ENCODE measurements around the gene SLC41A2.

Gene SLC41A2

DNA sequence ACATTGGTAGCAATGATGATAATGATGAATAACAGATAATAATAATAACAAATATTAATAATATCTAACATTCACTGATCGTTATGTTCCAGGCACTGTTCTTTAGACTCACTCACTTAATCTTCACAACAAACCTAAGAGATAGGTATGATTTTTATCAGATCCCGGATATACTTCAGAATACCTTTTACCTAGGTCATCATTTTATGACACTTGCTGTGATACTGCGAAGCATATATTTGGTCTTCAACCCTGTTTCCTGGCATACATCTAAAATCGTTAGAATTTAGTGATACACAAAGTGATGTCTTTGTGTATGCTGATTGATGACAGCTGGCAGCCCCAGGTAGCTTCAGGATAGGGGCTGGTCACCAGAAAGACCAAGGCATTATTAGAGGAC lies 46.1 kb downstream of the SLC41A2 start (continued):
- no peak for TF ChIP-seq ISL1 (CRISPR knock-in tag; IDR thresholded peaks at IDR 0.05)

DNA sequence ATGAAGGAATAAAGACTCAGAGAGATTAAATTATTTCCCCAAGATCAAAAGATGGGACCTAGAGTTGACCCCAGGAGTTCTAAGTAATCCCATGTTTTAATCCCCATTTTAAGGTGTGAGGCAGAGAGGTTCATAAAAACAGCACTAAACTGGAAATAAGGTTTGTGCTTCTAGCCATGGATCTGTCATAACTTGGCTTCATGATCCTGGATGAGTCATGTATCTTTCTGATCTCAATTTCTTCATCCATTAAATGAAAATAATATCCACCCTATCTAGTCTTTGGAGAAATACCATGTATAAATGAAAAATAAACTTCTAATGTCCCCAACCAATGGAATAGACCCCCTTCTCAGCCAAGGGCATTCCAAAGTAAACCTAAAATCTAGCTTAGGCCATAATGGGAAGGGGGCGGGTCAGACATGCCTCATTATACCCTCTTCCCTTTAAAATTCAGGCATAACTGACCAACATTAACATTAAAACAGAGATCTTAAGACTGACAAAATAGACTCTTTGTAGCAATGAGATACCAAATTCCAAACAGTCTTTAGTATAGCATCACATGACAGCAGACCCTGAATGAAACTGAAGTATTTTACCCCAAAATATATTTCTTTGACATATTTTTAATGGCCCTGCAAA lies 47.8 kb downstream of the SLC41A2 start:
- TF ChIP-seq, protein P1, sequence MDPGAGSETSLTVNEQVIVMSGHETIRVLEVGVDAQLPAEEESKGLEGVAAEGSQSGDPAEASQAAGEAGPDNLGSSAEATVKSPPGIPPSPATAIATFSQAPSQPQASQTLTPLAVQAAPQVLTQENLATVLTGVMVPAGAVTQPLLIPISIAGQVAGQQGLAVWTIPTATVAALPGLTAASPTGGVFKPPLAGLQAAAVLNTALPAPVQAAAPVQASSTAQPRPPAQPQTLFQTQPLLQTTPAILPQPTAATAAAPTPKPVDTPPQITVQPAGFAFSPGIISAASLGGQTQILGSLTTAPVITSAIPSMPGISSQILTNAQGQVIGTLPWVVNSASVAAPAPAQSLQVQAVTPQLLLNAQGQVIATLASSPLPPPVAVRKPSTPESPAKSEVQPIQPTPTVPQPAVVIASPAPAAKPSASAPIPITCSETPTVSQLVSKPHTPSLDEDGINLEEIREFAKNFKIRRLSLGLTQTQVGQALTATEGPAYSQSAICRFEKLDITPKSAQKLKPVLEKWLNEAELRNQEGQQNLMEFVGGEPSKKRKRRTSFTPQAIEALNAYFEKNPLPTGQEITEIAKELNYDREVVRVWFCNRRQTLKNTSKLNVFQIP (CRISPR knock-in tag; IDR thresholded peaks at IDR 0.05; ENCODE audit: borderline replicate concordance, low read depth), result no peak
- TF ChIP-seq GLIS3 (CRISPR knock-in tag; IDR thresholded peaks at IDR 0.05) (no peak), ZFP3 (CRISPR knock-in tag; IDR thresholded peaks at IDR 0.05) (no peak), BACH2 (CRISPR knock-in tag; IDR thresholded peaks at IDR 0.05; ENCODE audit: borderline replicate concordance) (no peak), SNAI2 (CRISPR knock-in tag; IDR thresholded peaks at IDR 0.05) (no peak), ISL1 (CRISPR knock-in tag; IDR thresholded peaks at IDR 0.05) (no peak), TCF4 (CRISPR knock-in tag; IDR thresholded peaks at IDR 0.05; ENCODE audit: borderline replicate concordance) (no peak), ZNF565 (CRISPR knock-in tag; conservative IDR thresholded peaks at IDR 0.05; ENCODE audit: low read depth) (no peak), RARB (CRISPR knock-in tag; IDR thresholded peaks at IDR 0.05) (no peak), CSDC2 (CRISPR knock-in tag; IDR thresholded peaks at IDR 0.05) (no peak), OSR1 (CRISPR knock-in tag; IDR thresholded peaks at IDR 0.05) (no peak)
- TF ChIP-seq, protein P2, sequence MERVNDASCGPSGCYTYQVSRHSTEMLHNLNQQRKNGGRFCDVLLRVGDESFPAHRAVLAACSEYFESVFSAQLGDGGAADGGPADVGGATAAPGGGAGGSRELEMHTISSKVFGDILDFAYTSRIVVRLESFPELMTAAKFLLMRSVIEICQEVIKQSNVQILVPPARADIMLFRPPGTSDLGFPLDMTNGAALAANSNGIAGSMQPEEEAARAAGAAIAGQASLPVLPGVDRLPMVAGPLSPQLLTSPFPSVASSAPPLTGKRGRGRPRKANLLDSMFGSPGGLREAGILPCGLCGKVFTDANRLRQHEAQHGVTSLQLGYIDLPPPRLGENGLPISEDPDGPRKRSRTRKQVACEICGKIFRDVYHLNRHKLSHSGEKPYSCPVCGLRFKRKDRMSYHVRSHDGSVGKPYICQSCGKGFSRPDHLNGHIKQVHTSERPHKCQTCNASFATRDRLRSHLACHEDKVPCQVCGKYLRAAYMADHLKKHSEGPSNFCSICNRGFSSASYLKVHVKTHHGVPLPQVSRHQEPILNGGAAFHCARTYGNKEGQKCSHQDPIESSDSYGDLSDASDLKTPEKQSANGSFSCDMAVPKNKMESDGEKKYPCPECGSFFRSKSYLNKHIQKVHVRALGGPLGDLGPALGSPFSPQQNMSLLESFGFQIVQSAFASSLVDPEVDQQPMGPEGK (CRISPR knock-in tag; IDR thresholded peaks at IDR 0.05; ENCODE audit: borderline replicate concordance), result no peak
- TF ChIP-seq, protein P3, sequence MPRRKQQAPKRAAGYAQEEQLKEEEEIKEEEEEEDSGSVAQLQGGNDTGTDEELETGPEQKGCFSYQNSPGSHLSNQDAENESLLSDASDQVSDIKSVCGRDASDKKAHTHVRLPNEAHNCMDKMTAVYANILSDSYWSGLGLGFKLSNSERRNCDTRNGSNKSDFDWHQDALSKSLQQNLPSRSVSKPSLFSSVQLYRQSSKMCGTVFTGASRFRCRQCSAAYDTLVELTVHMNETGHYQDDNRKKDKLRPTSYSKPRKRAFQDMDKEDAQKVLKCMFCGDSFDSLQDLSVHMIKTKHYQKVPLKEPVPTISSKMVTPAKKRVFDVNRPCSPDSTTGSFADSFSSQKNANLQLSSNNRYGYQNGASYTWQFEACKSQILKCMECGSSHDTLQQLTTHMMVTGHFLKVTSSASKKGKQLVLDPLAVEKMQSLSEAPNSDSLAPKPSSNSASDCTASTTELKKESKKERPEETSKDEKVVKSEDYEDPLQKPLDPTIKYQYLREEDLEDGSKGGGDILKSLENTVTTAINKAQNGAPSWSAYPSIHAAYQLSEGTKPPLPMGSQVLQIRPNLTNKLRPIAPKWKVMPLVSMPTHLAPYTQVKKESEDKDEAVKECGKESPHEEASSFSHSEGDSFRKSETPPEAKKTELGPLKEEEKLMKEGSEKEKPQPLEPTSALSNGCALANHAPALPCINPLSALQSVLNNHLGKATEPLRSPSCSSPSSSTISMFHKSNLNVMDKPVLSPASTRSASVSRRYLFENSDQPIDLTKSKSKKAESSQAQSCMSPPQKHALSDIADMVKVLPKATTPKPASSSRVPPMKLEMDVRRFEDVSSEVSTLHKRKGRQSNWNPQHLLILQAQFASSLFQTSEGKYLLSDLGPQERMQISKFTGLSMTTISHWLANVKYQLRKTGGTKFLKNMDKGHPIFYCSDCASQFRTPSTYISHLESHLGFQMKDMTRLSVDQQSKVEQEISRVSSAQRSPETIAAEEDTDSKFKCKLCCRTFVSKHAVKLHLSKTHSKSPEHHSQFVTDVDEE (CRISPR knock-in tag; IDR thresholded peaks at IDR 0.05), result no peak

DNA sequence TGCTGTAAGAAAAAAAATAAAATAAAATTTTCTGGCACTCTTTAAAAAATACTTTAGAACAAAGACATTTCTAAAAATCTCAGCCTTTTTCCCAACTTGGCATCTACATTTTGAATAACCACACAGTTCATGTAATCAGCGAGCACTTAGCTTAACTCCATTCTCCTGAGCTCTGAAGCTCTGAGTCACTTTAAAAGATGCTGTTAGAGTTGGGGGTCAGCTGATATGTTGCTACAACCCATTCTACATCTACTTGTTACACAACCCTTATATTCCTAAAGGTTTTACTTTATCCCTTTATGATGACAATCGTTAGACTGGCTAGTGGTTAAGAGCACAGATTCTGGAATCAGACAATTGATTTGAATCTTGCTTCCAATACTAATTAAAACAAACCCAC lies 48.3 kb downstream of the SLC41A2 start:
- TF ChIP-seq RARB (CRISPR knock-in tag; IDR thresholded peaks at IDR 0.05) (no peak), ZC3H10 (CRISPR knock-in tag; IDR thresholded peaks at IDR 0.05) (no peak), OSR1 (CRISPR knock-in tag; IDR thresholded peaks at IDR 0.05) (no peak), ZNF70 (CRISPR knock-in tag; IDR thresholded peaks at IDR 0.05) (no peak), GLIS3 (CRISPR knock-in tag; IDR thresholded peaks at IDR 0.05) (no peak), CSDC2 (CRISPR knock-in tag; IDR thresholded peaks at IDR 0.05) (no peak), TOX (CRISPR knock-in tag; IDR thresholded peaks at IDR 0.05; ENCODE audit: borderline replicate concordance) (no peak), ZFP3 (CRISPR knock-in tag; IDR thresholded peaks at IDR 0.05) (no peak), BACH2 (CRISPR knock-in tag; IDR thresholded peaks at IDR 0.05; ENCODE audit: borderline replicate concordance) (no peak), ARNTL (CRISPR knock-in tag; IDR thresholded peaks at IDR 0.05; ENCODE audit: borderline replicate concordance, low read depth) (no peak), ESRRG (CRISPR knock-in tag; IDR thresholded peaks at IDR 0.05) (no peak), TCF4 (CRISPR knock-in tag; IDR thresholded peaks at IDR 0.05; ENCODE audit: borderline replicate concordance) (no peak), SNAI2 (CRISPR knock-in tag; IDR thresholded peaks at IDR 0.05) (no peak)
- TF ChIP-seq, protein P3 (CRISPR knock-in tag; IDR thresholded peaks at IDR 0.05), result no peak
- TF ChIP-seq, protein P2 (CRISPR knock-in tag; IDR thresholded peaks at IDR 0.05; ENCODE audit: borderline replicate concordance), result no peak
- TF ChIP-seq, protein P4, sequence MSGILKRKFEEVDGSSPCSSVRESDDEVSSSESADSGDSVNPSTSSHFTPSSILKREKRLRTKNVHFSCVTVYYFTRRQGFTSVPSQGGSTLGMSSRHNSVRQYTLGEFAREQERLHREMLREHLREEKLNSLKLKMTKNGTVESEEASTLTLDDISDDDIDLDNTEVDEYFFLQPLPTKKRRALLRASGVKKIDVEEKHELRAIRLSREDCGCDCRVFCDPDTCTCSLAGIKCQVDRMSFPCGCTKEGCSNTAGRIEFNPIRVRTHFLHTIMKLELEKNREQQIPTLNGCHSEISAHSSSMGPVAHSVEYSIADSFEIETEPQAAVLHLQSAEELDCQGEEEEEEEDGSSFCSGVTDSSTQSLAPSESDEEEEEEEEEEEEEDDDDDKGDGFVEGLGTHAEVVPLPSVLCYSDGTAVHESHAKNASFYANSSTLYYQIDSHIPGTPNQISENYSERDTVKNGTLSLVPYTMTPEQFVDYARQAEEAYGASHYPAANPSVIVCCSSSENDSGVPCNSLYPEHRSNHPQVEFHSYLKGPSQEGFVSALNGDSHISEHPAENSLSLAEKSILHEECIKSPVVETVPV (CRISPR knock-in tag; IDR thresholded peaks at IDR 0.05), result no peak
- TF ChIP-seq, protein P1 (CRISPR knock-in tag; IDR thresholded peaks at IDR 0.05; ENCODE audit: borderline replicate concordance, low read depth), result no peak
- ATAC-seq, result peak; percentile 73; the same call in 2 of the 3 replicates

More for the DNA sequence above, 47.8 kb downstream of the SLC41A2 start:
- peak; percentile 59; the same call in 2 of the 3 replicates for ATAC-seq

All from SK-N-SH treated with all-trans-retinoic acid at 6 μM for 48 hours (cell line).